Fibroblast of lung (primary cell): ENCODE measurements around the gene KIF1B. TPM values are rescaled to one million over a fixed set of nuclear protein-coding genes. Genes with fewer than 3 reads are reported as not detected.

Experiments
- DNase-seq, 2 donors: peaks; one replicate each; pipeline versions ENCODE4 v3.0.0 to v3.0.0-alpha.2; 2010; ENCODE audit warnings: low read depth in 2 of 2
- H2AFZ ChIP-seq: 2 replicates; pipeline ENCODE4 v1.5.1; 2012; ENCODE audit warnings: low read length, control low read depth, inconsistent platforms
- H3K27ac ChIP-seq: 2 replicates; pipeline ENCODE4 v1.5.1; 2011; ENCODE audit warnings: low read length, control low read depth; ENCODE audit not compliant: insufficient read depth
- H3K27me3 ChIP-seq: 2 replicates; pipeline ENCODE4 v1.5.1; 2011; ENCODE audit warnings: mild to moderate bottlenecking, low read length; ENCODE audit not compliant: control insufficient read depth, insufficient read depth
- H3K36me3 ChIP-seq: 2 replicates; pipeline ENCODE4 v1.5.1; 2011; ENCODE audit warnings: low read length; ENCODE audit not compliant: control insufficient read depth, insufficient read depth
- H3K4me1 ChIP-seq: 2 replicates; pipeline ENCODE4 v1.5.1; 2011; ENCODE audit warnings: low read length; ENCODE audit not compliant: control insufficient read depth, insufficient read depth; ENCODE audit errors: extremely low read depth
- H3K4me2 ChIP-seq: 2 replicates; pipeline ENCODE4 v1.5.1; 2011; ENCODE audit warnings: low read length, control low read depth; ENCODE audit not compliant: insufficient read depth; ENCODE audit errors: extremely low read depth
- H3K4me3 ChIP-seq, 4 experiments: fragments of 200-600 bp in 1 of 4; sonication (generic) in 1 of 4; replicated peaks in 1 of 4; 2 replicates each; pipeline ENCODE4 v1.5.1; 2011 to 2016; ENCODE audit warnings: low read length in 4 of 4, low read depth in 3 of 4, mild to moderate bottlenecking in 3 of 4, control low read depth in 2 of 4, inconsistent platforms in 1 of 4, mixed read lengths in 1 of 4; ENCODE audit not compliant: insufficient read depth in 1 of 4; ENCODE audit errors: control extremely low read depth in 1 of 4
- H3K79me2 ChIP-seq: 2 replicates; pipeline ENCODE4 v1.5.1; 2012; ENCODE audit warnings: mild to moderate bottlenecking, low read length, inconsistent platforms; ENCODE audit not compliant: control insufficient read depth, insufficient read depth
- H3K9ac ChIP-seq: 2 replicates; pipeline ENCODE4 v1.5.1; 2011; ENCODE audit warnings: mild to moderate bottlenecking, low read length, control low read depth; ENCODE audit not compliant: insufficient read depth
- H3K9me3 ChIP-seq: 2 replicates; pipeline ENCODE4 v1.5.1; 2012; ENCODE audit warnings: low read depth, low read length; ENCODE audit not compliant: control insufficient read depth, insufficient read depth
- H4K20me1 ChIP-seq: 2 replicates; pipeline ENCODE4 v1.5.1; 2011; ENCODE audit warnings: low read length; ENCODE audit not compliant: control insufficient read depth, insufficient read depth; ENCODE audit errors: extremely low read depth
- EZH2 ChIP-seq: IDR thresholded peaks from 2 replicates; pipeline ENCODE4 v1.5.1; 2012; ENCODE audit warnings: low read length, control low read depth, mild to moderate bottlenecking; ENCODE audit errors: missing control alignments
- polyA plus RNA-seq, 2 donors: library from polyadenylated mRNA; depleted of rRNA in 1 of 2; stranded (reverse) in 1 of 2; unstranded in 1 of 2; fragments of >200 nt; gene quantifications; 2 replicates each; pipeline ENCODE4 v1.2.1, GENCODE V29; 2011 to 2012; ENCODE audit warnings: missing spikeins in 1 of 2
- total RNA-seq: library from RNA; depleted of rRNA; stranded (reverse); fragments of >200 nt; gene quantifications from 2 replicates; pipeline ENCODE4 v1.2.1, GENCODE V29; 2014
- TF ChIP-seq, protein P1 (sequence below), 2 donors: IDR thresholded peaks in 1 of 2; conservative IDR thresholded peaks in 1 of 2; 1 replicate in 1 of 2; 2 replicates in 1 of 2; pipeline ENCODE4 v1.5.1; 2011 to 2012; ENCODE audit warnings: low read length in 2 of 2, control low read depth in 1 of 2, inconsistent platforms in 1 of 2, low read depth in 1 of 2, mild to moderate bottlenecking in 1 of 2

KIF1B gene
- total and polyA plus RNA-seq, 2 donors (not counting 1 experiment from before 2014, with no cell fraction given): 23.6 to 34.3 TPM

DNA sequence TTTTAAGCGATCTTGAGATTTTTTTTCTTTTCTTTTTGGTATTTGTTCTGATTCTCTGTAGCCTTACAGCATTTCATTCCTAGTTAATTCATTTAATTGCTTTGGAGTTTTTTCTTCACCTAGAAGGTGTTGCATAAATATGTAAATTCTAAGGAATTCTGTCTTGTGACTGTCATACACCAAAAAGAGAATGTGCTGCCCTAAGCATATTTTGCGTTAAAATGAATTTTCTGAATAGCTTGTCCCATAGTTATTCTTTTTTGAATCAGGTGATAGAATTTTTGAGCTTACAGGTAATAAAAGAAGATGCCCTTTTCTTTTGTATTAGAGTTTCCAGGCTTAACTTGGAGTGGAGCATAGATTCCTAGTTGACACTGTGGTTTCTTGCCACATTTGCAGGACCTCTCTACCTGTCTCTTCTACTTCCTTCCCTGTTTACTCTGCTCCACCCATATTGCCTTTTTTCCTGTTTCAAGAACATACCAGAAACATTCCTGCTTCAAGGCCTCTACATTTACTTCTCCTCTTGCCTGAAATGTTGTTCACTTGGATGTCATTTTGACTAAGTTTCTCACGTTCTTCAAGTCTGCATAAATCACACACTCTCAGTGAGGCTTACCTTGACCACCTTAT is 53.2 kb downstream of the KIF1B start:
- no peak overlapping the region for H2AFZ ChIP-seq
- H3K79me2 ChIP-seq: no peaks in the 10 kb centered on the region
- H3K27me3 ChIP-seq: no peaks in the 10 kb centered on the region
- H3K4me2 ChIP-seq: no peak overlapping the region
- no peaks in the 10 kb centered on the region for H3K4me1 ChIP-seq
- H3K9me3 ChIP-seq: no peaks in the 10 kb centered on the region
- no peak for DNase-seq
- H4K20me1 ChIP-seq: no peaks in the 10 kb centered on the region
- no peak overlapping the region for H3K27ac ChIP-seq
- TF ChIP-seq, protein P1, sequence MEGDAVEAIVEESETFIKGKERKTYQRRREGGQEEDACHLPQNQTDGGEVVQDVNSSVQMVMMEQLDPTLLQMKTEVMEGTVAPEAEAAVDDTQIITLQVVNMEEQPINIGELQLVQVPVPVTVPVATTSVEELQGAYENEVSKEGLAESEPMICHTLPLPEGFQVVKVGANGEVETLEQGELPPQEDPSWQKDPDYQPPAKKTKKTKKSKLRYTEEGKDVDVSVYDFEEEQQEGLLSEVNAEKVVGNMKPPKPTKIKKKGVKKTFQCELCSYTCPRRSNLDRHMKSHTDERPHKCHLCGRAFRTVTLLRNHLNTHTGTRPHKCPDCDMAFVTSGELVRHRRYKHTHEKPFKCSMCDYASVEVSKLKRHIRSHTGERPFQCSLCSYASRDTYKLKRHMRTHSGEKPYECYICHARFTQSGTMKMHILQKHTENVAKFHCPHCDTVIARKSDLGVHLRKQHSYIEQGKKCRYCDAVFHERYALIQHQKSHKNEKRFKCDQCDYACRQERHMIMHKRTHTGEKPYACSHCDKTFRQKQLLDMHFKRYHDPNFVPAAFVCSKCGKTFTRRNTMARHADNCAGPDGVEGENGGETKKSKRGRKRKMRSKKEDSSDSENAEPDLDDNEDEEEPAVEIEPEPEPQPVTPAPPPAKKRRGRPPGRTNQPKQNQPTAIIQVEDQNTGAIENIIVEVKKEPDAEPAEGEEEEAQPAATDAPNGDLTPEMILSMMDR (conservative IDR thresholded peaks at IDR 0.05 in 1 of 2, IDR thresholded peaks at IDR 0.05 in 1 of 2; ENCODE audit: low read depth in 1 of 2, low read length in 2 of 2): no peak
- TF ChIP-seq EZH2: no peak
- H3K9ac ChIP-seq: no peak overlapping the region
- H3K4me3 ChIP-seq: no peak overlapping the region
- peaks cover 2% of the 10 kb centered on the region for H3K36me3 ChIP-seq

DNA sequence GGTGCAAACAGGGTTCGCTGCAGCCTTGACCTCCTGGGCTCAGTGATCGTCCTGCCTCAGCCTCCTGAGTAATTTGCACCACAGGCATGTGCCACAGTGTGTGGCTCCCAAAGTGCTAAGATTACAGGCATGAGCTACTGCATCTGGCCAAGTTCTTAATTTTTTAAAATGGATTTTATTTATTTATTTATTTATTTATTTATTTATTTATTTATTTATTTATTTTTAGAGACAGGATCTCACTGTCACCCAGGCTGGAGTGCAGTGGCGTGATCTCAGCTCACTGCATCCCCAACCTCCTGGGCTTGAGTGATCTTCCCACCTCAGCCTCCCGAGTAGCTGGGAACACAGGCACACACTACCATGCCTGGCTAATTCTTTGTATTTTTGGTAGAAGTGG is 54.7 kb downstream of the KIF1B start:
- H3K4me3 ChIP-seq: no peak overlapping the region
- H3K36me3 ChIP-seq: peaks cover 2% of the 10 kb centered on the region
- H3K27ac ChIP-seq: no peak overlapping the region
- no peaks in the 10 kb centered on the region for H3K9me3 ChIP-seq
- TF ChIP-seq, protein P1 (conservative IDR thresholded peaks at IDR 0.05 in 1 of 2, IDR thresholded peaks at IDR 0.05 in 1 of 2; ENCODE audit: low read depth in 1 of 2, low read length in 2 of 2): no peak
- TF ChIP-seq EZH2: no peak
- H3K27me3 ChIP-seq: no peaks in the 10 kb centered on the region
- H2AFZ ChIP-seq: no peak overlapping the region
- DNase-seq: no peak
- H3K4me2 ChIP-seq: no peak overlapping the region
- H4K20me1 ChIP-seq: no peaks in the 10 kb centered on the region
- H3K4me1 ChIP-seq: no peaks in the 10 kb centered on the region
- no peak overlapping the region for H3K9ac ChIP-seq
- H3K79me2 ChIP-seq: no peaks in the 10 kb centered on the region

DNA sequence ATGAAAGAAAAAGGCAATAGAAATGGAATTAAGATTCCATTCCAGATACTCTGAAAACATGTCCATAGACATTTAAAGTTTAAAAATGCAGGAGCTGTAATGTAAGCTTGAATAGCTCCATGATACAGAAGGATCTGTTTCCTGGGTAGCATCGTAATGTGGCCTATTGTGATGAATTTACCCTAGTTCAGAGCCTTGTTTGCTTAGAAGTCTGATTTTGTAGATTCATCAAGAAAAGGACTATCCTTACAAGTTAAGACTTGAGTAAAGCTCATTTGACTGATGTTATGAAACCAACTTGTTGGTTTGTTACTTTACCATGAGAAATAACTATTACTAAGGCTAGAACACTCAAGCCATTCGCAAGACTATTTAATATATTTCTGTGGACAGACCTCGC is 55.5 kb downstream of the KIF1B start:
- Histone ChIP-seq H3K4me1 (no peaks in the 10 kb centered on the region), H3K79me2 (no peaks in the 10 kb centered on the region), H3K27ac (no peak overlapping the region), H3K36me3 (peaks cover 2% of the 10 kb centered on the region), H3K9ac (no peak overlapping the region), H3K9me3 (no peaks in the 10 kb centered on the region), H3K4me2 (no peak overlapping the region), H3K4me3 (no peak overlapping the region), H3K27me3 (no peaks in the 10 kb centered on the region), H2AFZ (no peak overlapping the region), H4K20me1 (no peaks in the 10 kb centered on the region)
- TF ChIP-seq, protein P1 (conservative IDR thresholded peaks at IDR 0.05 in 1 of 2, IDR thresholded peaks at IDR 0.05 in 1 of 2; ENCODE audit: low read depth in 1 of 2, low read length in 2 of 2): no peak
- no peak for TF ChIP-seq EZH2
- no peak for DNase-seq
